ENCODE results near the gene GBE1.

Gene GBE1

GRCh38 chr3:81707996-81708395 is 53.4 kb downstream of the GBE1 start:
- CTCF ChIA-PET, result no interaction called here
- POLR2A ChIA-PET, result no interaction called here
- Histone ChIP-seq H3K9me3 (ENCODE audit: control insufficient read depth, insufficient read depth, low read depth, low read length) (no peaks in the 10 kb centered on the region), H3K4me3 (ENCODE audit: low read depth, low read length) (no peak overlapping the region), H3K4me1 (ENCODE audit: control insufficient read depth, insufficient read depth, low read length) (no peaks in the 10 kb centered on the region), H3K36me3 (ENCODE audit: control insufficient read depth in 2 of 2, insufficient read depth in 1 of 2, low read length in 2 of 2) (no peaks in the 10 kb centered on the region), H3K27ac (ENCODE audit: extremely low read depth, low read depth, low read length) (no peak overlapping the region)
- TF ChIP-seq ZNF837 (tag by site-specific recombination; IDR thresholded peaks at IDR 0.05) (no peak), ZFP41 (tag by site-specific recombination; IDR thresholded peaks at IDR 0.05; ENCODE audit: borderline replicate concordance) (no peak), ZBTB17 (tag by site-specific recombination; IDR thresholded peaks at IDR 0.05) (no peak), ZNF239 (tag by site-specific recombination; IDR thresholded peaks at IDR 0.05) (no peak), ZNF37A (tag by site-specific recombination; IDR thresholded peaks at IDR 0.05) (no peak), ZNF747 (tag by site-specific recombination; IDR thresholded peaks at IDR 0.05) (no peak), ZNF544 (tag by site-specific recombination; IDR thresholded peaks at IDR 0.05) (no peak), SP2 (tag by site-specific recombination; IDR thresholded peaks at IDR 0.05) (no peak)

- POLR2A ChIA-PET, result no interaction called here
- Histone ChIP-seq H3K9me3 (ENCODE audit: control insufficient read depth, insufficient read depth, low read depth, low read length) (no peaks in the 10 kb centered on the region), H3K4me3 (ENCODE audit: low read depth, low read length) (no peak overlapping the region), H3K4me1 (ENCODE audit: control insufficient read depth, insufficient read depth, low read length) (no peaks in the 10 kb centered on the region), H3K36me3 (ENCODE audit: control insufficient read depth in 2 of 2, insufficient read depth in 1 of 2, low read length in 2 of 2) (no peaks in the 10 kb centered on the region), H3K27ac (ENCODE audit: extremely low read depth, low read depth, low read length) (no peak overlapping the region)
- no peak for TF ChIP-seq ZNF580 (tag by site-specific recombination; IDR thresholded peaks at IDR 0.05)
- TF ChIP-seq ZNF624 (tag by site-specific recombination; IDR thresholded peaks at IDR 0.05), result no peak
- TF ChIP-seq ZNF600 (tag by site-specific recombination; IDR thresholded peaks at IDR 0.05), result no peak
- CTCF ChIA-PET, result no interaction called here
Measured at GRCh38 chr3:81702126-81702525, 59.3 kb downstream of the GBE1 start.

GRCh38 chr3:81699536-81700320 is 61.7 kb downstream of the GBE1 start:
- Histone ChIP-seq H3K4me3 (ENCODE audit: low read depth, low read length) (no peak overlapping the region), H3K36me3 (ENCODE audit: control insufficient read depth in 2 of 2, insufficient read depth in 1 of 2, low read length in 2 of 2) (no peaks in the 10 kb centered on the region), H3K4me1 (ENCODE audit: control insufficient read depth, insufficient read depth, low read length) (no peaks in the 10 kb centered on the region), H3K9me3 (ENCODE audit: control insufficient read depth, insufficient read depth, low read depth, low read length) (no peaks in the 10 kb centered on the region), H3K27ac (ENCODE audit: extremely low read depth, low read depth, low read length) (no peak overlapping the region)
- ChIA-PET CTCF (interaction anchor here (0.6 kb wide), 1 partner anchor 1139 kb away, joined by 5 read pairs; no protein-coding TSS in a partner anchor), POLR2A (no interaction called here)
- TF ChIP-seq REST (tag by site-specific recombination; IDR thresholded peaks at IDR 0.05) (no peak), ZBTB48 (tag by site-specific recombination; IDR thresholded peaks at IDR 0.05) (no peak), KLF17 (tag by site-specific recombination; IDR thresholded peaks at IDR 0.05) (no peak), YY1 (tag by site-specific recombination; IDR thresholded peaks at IDR 0.05) (no peak), ZNF654 (tag by site-specific recombination; IDR thresholded peaks at IDR 0.05; ENCODE audit: low read depth) (no peak), ZNF391 (tag by site-specific recombination; IDR thresholded peaks at IDR 0.05; ENCODE audit: borderline replicate concordance, low read depth) (no peak), ZNF48 (tag by site-specific recombination; IDR thresholded peaks at IDR 0.05) (no peak), ZNF10 (tag by site-specific recombination; IDR thresholded peaks at IDR 0.05) (no peak)
